Measurements from ENCODE around the gene STXBP5.
A peak's percentile ranks its signal among the peaks of the same experiment; 100 is the strongest.

STXBP5 gene

GRCh38 chr6:147204060-147204785 lies at the start of gene STXBP5:
Gene STXBP5, plus strand, starts transcription at chr6:147204417. Its CDS starts 116 bp downstream, at chr6:147204533.
- no peaks in the 10 kb centered on the region for H3K27me3 Mint-ChIP-seq
- peak within 1 kb of the TSS; percentile 97 for H3K27ac Mint-ChIP-seq
- H3K36me3 Mint-ChIP-seq, result no peaks in the 10 kb centered on the region
- H3K4me1 Mint-ChIP-seq, result peaks cover 57% of the 10 kb centered on the region
- no peaks in the 10 kb centered on the region for H3K9me3 Mint-ChIP-seq
- peak within 1 kb of the TSS; percentile 97 for H3K4me3 Mint-ChIP-seq

GRCh38 chr6:147154454-147154853 lies 49.8 kb upstream of the STXBP5 start:
- no peaks in the 10 kb centered on the region for H3K9me3 Mint-ChIP-seq
- no peak overlapping the region for H3K4me3 Mint-ChIP-seq
- no peaks in the 10 kb centered on the region for H3K36me3 Mint-ChIP-seq
- no peak overlapping the region for H3K27ac Mint-ChIP-seq
- H3K4me1 Mint-ChIP-seq, result no peaks in the 10 kb centered on the region
- no peaks in the 10 kb centered on the region for H3K27me3 Mint-ChIP-seq

- Mint-ChIP-seq H3K9me3 (no peaks in the 10 kb centered on the region), H3K27ac (no peak overlapping the region), H3K36me3 (no peaks in the 10 kb centered on the region), H3K27me3 (no peaks in the 10 kb centered on the region), H3K4me3 (no peak overlapping the region), H3K4me1 (no peaks in the 10 kb centered on the region)
Observed at GRCh38 chr6:147156218-147156617, 48.0 kb upstream of the STXBP5 start.

- H3K4me3 Mint-ChIP-seq, result no peak overlapping the region
- no peaks in the 10 kb centered on the region for H3K9me3 Mint-ChIP-seq
- H3K4me1 Mint-ChIP-seq, result no peaks in the 10 kb centered on the region
- no peak overlapping the region for H3K27ac Mint-ChIP-seq
- H3K27me3 Mint-ChIP-seq, result no peaks in the 10 kb centered on the region
- no peaks in the 10 kb centered on the region for H3K36me3 Mint-ChIP-seq
Observed at GRCh38 chr6:147156799-147157382, 47.3 kb upstream of the STXBP5 start.

GRCh38 chr6:147157930-147158329 lies 46.3 kb upstream of the STXBP5 start:
- no peaks in the 10 kb centered on the region for H3K27me3 Mint-ChIP-seq

GRCh38 chr6:147158881-147159280 lies 45.3 kb upstream of the STXBP5 start:
- Mint-ChIP-seq H3K9me3 (no peaks in the 10 kb centered on the region), H3K27me3 (no peaks in the 10 kb centered on the region), H3K4me1 (no peaks in the 10 kb centered on the region), H3K36me3 (no peaks in the 10 kb centered on the region), H3K27ac (no peak overlapping the region), H3K4me3 (no peak overlapping the region)

More at GRCh38 chr6:147157930-147158329, 46.3 kb upstream of the STXBP5 start:
- H3K4me3 Mint-ChIP-seq, result no peak overlapping the region
- no peaks in the 10 kb centered on the region for H3K4me1 Mint-ChIP-seq
- no peaks in the 10 kb centered on the region for H3K36me3 Mint-ChIP-seq
- no peak overlapping the region for H3K27ac Mint-ChIP-seq
- no peaks in the 10 kb centered on the region for H3K9me3 Mint-ChIP-seq

GRCh38 chr6:147159536-147160374 lies 44.5 kb upstream of the STXBP5 start:
- Mint-ChIP-seq H3K4me3 (no peak overlapping the region), H3K36me3 (no peaks in the 10 kb centered on the region), H3K9me3 (no peaks in the 10 kb centered on the region), H3K27ac (no peak overlapping the region), H3K27me3 (no peaks in the 10 kb centered on the region), H3K4me1 (no peaks in the 10 kb centered on the region)

- H3K9me3 Mint-ChIP-seq, result no peaks in the 10 kb centered on the region
- H3K27me3 Mint-ChIP-seq, result no peaks in the 10 kb centered on the region
- H3K36me3 Mint-ChIP-seq, result peaks cover under 1% of the 10 kb centered on the region
- H3K4me1 Mint-ChIP-seq, result no peaks in the 10 kb centered on the region
- no peak overlapping the region for H3K27ac Mint-ChIP-seq
- H3K4me3 Mint-ChIP-seq, result no peak overlapping the region
Observed at GRCh38 chr6:147160593-147160992, 43.6 kb upstream of the STXBP5 start.

GRCh38 chr6:147161253-147161973 lies 42.8 kb upstream of the STXBP5 start:
- Mint-ChIP-seq H3K9me3 (no peaks in the 10 kb centered on the region), H3K27ac (no peak overlapping the region), H3K27me3 (no peaks in the 10 kb centered on the region), H3K4me3 (no peak overlapping the region), H3K36me3 (peaks cover 1% of the 10 kb centered on the region), H3K4me1 (no peaks in the 10 kb centered on the region)

GRCh38 chr6:147161974-147162495 lies 42.2 kb upstream of the STXBP5 start:
- Mint-ChIP-seq H3K36me3 (peaks cover 1% of the 10 kb centered on the region), H3K9me3 (no peaks in the 10 kb centered on the region), H3K27me3 (no peaks in the 10 kb centered on the region), H3K4me3 (no peak overlapping the region), H3K27ac (no peak overlapping the region), H3K4me1 (no peaks in the 10 kb centered on the region)

GRCh38 chr6:147164761-147165160 lies 39.5 kb upstream of the STXBP5 start:
- H3K36me3 Mint-ChIP-seq, result peaks cover 2% of the 10 kb centered on the region
- H3K27me3 Mint-ChIP-seq, result no peaks in the 10 kb centered on the region
- H3K4me3 Mint-ChIP-seq, result no peak overlapping the region
- no peaks in the 10 kb centered on the region for H3K4me1 Mint-ChIP-seq
- no peaks in the 10 kb centered on the region for H3K9me3 Mint-ChIP-seq
- no peak overlapping the region for H3K27ac Mint-ChIP-seq

GRCh38 chr6:147166360-147166944 lies 37.8 kb upstream of the STXBP5 start:
- H3K36me3 Mint-ChIP-seq, result peaks cover 2% of the 10 kb centered on the region
- no peak overlapping the region for H3K4me3 Mint-ChIP-seq
- no peaks in the 10 kb centered on the region for H3K27me3 Mint-ChIP-seq
- no peaks in the 10 kb centered on the region for H3K9me3 Mint-ChIP-seq
- H3K27ac Mint-ChIP-seq, result no peak overlapping the region
- H3K4me1 Mint-ChIP-seq, result no peaks in the 10 kb centered on the region

- H3K36me3 Mint-ChIP-seq, result peaks cover 2% of the 10 kb centered on the region
- H3K9me3 Mint-ChIP-seq, result no peaks in the 10 kb centered on the region
- H3K27me3 Mint-ChIP-seq, result no peaks in the 10 kb centered on the region
- H3K27ac Mint-ChIP-seq, result no peak overlapping the region
- no peak overlapping the region for H3K4me3 Mint-ChIP-seq
- no peaks in the 10 kb centered on the region for H3K4me1 Mint-ChIP-seq
Observed at GRCh38 chr6:147166992-147167391, 37.2 kb upstream of the STXBP5 start.

GRCh38 chr6:147167576-147168461 lies 36.4 kb upstream of the STXBP5 start:
- Mint-ChIP-seq H3K4me1 (no peaks in the 10 kb centered on the region), H3K9me3 (no peaks in the 10 kb centered on the region), H3K27ac (no peak overlapping the region), H3K27me3 (no peaks in the 10 kb centered on the region), H3K36me3 (peaks cover 2% of the 10 kb centered on the region), H3K4me3 (no peak overlapping the region)

Measured in activated naive CD4-positive, alpha-beta T cell treated with anti-CD3 and anti-CD28 coated beads, Interleukin-2, amount 50 U/mL, for 24 hours (primary cell).